Calu3 (cell line): ENCODE measurements around the gene LAMA2. TPM values are rescaled to one million over a fixed set of nuclear protein-coding genes. Genes with fewer than 3 reads are reported as not detected.

Experiments
- BruUV-seq: library from RNA; stranded (reverse); fragments of 400-500 nt; replicated peaks from 2 replicates; lab custom pipeline; 2021; lab: Mats Ljungman, UMichigan
- CTCF ChIA-PET: fragments of 300-600 bp; sonication (Branson Sonifier 250); formaldehyde crosslinking; loops from one replicate; lab custom pipeline; 2022; ENCODE audit warnings: antibody characterized with exemption; lab: Charles Lee
- DNase-seq: peaks from one replicate; pipeline ENCODE4 v3.0.0; 2022
- H3K27ac Mint-ChIP-seq: one replicate; pipeline ENCODE4 v1.8.0; 2022; ENCODE audit warnings: mixed read lengths; ENCODE audit not compliant: unreplicated experiment
- H3K27me3 Mint-ChIP-seq: one replicate; pipeline ENCODE4 v1.8.0; 2022; ENCODE audit warnings: mixed read lengths; ENCODE audit not compliant: unreplicated experiment
- H3K36me3 Mint-ChIP-seq: one replicate; pipeline ENCODE4 v1.8.0; 2022; ENCODE audit warnings: mild to moderate bottlenecking, moderate library complexity, mixed read lengths; ENCODE audit not compliant: insufficient read depth, unreplicated experiment
- H3K4me1 Mint-ChIP-seq: one replicate; pipeline ENCODE4 v1.8.0; 2022; ENCODE audit warnings: mild to moderate bottlenecking, low read depth, mixed read lengths; ENCODE audit not compliant: unreplicated experiment
- H3K4me3 Mint-ChIP-seq: one replicate; pipeline ENCODE4 v1.8.0; 2022; ENCODE audit warnings: mild to moderate bottlenecking, low read depth, moderate library complexity, mixed read lengths; ENCODE audit not compliant: unreplicated experiment
- H3K9me3 Mint-ChIP-seq: one replicate; pipeline ENCODE4 v1.8.0; 2022; ENCODE audit warnings: low read depth, mixed read lengths; ENCODE audit not compliant: unreplicated experiment
- intact Hi-C: fragments of 100-400 bp; cut with micrococcal nuclease; formaldehyde crosslinking; loops from one replicate; pipeline ENCODE4 v1.10.0; 2022; ENCODE audit not compliant: unreplicated experiment
- total RNA-seq: library from RNA; stranded (reverse); gene quantifications from 2 replicates; pipeline ENCODE4 v1.2.3, GENCODE V29; 2022
- TF ChIP-seq, protein P1 (sequence below): fragments of 200-600 bp; IDR thresholded peaks from one replicate; pipeline ENCODE4 v1.8.0; 2022; ENCODE audit warnings: antibody characterized with exemption; ENCODE audit not compliant: unreplicated experiment

The LAMA2 gene
- total RNA-seq, 1 experiment from 2014 or later, result 0.80 TPM

DNA sequence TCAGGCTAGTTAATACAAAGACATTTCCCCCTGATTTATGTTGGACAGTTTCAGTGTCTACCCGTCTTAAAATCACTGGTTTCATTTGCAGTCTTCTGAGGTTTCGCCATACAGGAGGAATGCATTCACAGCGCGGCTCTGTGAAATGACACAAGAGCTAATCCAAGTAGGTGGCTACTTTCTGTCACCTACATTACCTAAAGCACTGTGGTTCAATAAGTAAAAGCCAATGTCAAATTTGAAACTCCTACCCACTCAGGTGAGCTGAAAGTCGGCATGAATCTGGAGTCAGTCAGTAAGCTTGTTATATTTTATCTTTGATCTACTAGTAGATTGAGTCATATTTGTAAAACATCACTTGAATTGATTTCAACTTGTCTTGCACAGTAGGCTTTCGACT, 370.8 kb downstream of the LAMA2 start:
- TF ChIP-seq, protein P1, sequence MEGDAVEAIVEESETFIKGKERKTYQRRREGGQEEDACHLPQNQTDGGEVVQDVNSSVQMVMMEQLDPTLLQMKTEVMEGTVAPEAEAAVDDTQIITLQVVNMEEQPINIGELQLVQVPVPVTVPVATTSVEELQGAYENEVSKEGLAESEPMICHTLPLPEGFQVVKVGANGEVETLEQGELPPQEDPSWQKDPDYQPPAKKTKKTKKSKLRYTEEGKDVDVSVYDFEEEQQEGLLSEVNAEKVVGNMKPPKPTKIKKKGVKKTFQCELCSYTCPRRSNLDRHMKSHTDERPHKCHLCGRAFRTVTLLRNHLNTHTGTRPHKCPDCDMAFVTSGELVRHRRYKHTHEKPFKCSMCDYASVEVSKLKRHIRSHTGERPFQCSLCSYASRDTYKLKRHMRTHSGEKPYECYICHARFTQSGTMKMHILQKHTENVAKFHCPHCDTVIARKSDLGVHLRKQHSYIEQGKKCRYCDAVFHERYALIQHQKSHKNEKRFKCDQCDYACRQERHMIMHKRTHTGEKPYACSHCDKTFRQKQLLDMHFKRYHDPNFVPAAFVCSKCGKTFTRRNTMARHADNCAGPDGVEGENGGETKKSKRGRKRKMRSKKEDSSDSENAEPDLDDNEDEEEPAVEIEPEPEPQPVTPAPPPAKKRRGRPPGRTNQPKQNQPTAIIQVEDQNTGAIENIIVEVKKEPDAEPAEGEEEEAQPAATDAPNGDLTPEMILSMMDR, result no peak

DNA sequence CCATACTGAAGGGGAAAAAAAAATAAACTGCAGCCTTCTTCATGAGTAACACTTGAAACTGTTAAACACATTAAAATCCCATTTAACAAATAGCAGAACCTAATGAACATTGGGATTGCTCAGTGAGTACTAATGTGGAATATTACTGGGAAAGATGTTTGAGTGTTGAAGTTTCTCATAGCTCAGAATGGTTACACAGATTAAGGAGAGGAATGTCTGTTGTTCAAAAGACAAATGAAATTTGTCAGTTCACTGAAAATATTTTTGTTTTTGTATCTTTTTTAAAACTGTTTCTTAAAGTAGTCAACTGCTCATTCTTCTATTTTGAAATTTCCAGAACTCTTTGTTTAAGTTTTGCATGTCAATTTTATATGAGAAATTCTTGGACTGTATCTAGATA, 374.3 kb downstream of the LAMA2 start:
- Mint-ChIP-seq H3K27me3 (no peaks in the 10 kb centered on the region), H3K4me1 (peaks cover 21% of the 10 kb centered on the region), H3K27ac (no peak overlapping the region), H3K36me3 (no peaks in the 10 kb centered on the region), H3K4me3 (no peak overlapping the region), H3K9me3 (no peaks in the 10 kb centered on the region)
- no TSS peak for BruUV-seq
- CTCF ChIA-PET, result no interaction called here
- TF ChIP-seq, protein P1, result no peak
- intact Hi-C loops, result loop anchor here (10.0 kb wide), 1 partner anchor 1522 kb away; no protein-coding TSS in a partner anchor
- no peak for DNase-seq

More for the DNA sequence above, 370.8 kb downstream of the LAMA2 start:
- H3K4me1 Mint-ChIP-seq, result peaks cover 21% of the 10 kb centered on the region
- intact Hi-C loops, result loop anchor here (5.0 to 10.0 kb wide), 3 partner anchors 119 to 1519 kb away; no protein-coding TSS in a partner anchor
- no peaks in the 10 kb centered on the region for H3K9me3 Mint-ChIP-seq
- BruUV-seq, result no TSS peak
- H3K27me3 Mint-ChIP-seq, result peaks cover 11% of the 10 kb centered on the region
- no peak overlapping the region for H3K27ac Mint-ChIP-seq
- no peak overlapping the region for H3K4me3 Mint-ChIP-seq
- DNase-seq, result no peak
- CTCF ChIA-PET, result interaction anchor here (0.9 kb wide), 1 partner anchor 117 kb away, joined by 3 read pairs; no protein-coding TSS in a partner anchor
- H3K36me3 Mint-ChIP-seq, result no peaks in the 10 kb centered on the region

DNA sequence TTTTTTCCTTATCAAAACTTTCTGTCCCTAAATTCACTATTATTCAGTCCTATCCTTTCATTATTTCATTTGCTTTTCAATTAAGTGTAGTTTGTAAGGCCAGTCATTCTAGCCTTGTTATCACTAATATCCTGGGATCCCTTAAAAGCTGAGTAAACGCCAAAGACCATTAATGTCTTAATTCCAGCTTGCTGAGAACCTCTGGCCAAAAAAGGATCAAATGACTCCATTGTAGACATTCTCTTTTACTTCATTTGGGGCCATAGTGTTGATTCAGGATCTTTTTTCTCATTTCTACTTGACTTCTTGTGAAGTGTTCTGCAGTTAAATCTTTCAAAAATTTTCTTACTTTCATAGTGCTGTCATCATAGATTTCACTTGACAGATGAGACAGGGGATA, 379.7 kb downstream of the LAMA2 start:
- no peak overlapping the region for H3K27ac Mint-ChIP-seq
- DNase-seq, result no peak
- TF ChIP-seq, protein P1, result no peak
- CTCF ChIA-PET, result no interaction called here
- intact Hi-C loops, result no loop called here
- H3K9me3 Mint-ChIP-seq, result no peaks in the 10 kb centered on the region
- H3K4me1 Mint-ChIP-seq, result no peaks in the 10 kb centered on the region
- H3K4me3 Mint-ChIP-seq, result no peak overlapping the region
- H3K27me3 Mint-ChIP-seq, result no peaks in the 10 kb centered on the region
- no TSS peak for BruUV-seq
- no peaks in the 10 kb centered on the region for H3K36me3 Mint-ChIP-seq

DNA sequence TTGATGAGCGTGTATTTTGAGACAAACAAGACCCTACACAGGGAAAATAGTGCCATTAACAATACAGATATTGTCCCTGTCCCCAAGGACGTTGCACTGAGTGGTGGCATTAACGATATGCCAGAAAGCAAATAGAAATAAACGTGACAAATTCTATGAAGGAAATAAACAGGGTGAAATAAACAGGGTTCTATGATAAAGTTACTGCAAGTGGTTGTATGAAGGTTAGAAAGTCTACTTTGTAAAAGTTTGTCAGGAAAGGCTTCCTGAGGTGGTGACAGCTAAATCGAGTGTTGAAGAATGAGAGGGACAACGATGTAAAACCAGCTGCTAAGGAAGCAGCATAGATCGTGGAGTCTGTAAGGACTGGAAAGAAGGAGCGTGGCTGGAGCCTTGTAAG, 380.2 kb downstream of the LAMA2 start:
- DNase-seq, result no peak
- BruUV-seq, result no TSS peak
- intact Hi-C loops, result no loop called here
- Mint-ChIP-seq H3K27ac (no peak overlapping the region), H3K36me3 (no peaks in the 10 kb centered on the region), H3K9me3 (no peaks in the 10 kb centered on the region), H3K27me3 (no peaks in the 10 kb centered on the region), H3K4me3 (no peak overlapping the region), H3K4me1 (no peaks in the 10 kb centered on the region)
- TF ChIP-seq, protein P1, result no peak
- CTCF ChIA-PET, result interaction anchor here (1.0 to 1.3 kb wide), 2 partner anchors 11 to 39 kb away, joined by 3 to 5 read pairs; no protein-coding TSS in a partner anchor
